Stimulated activated CD8-positive, alpha-beta memory T cell treated with anti-CD3 and anti-CD28 coated beads, Interleukin-15, amount 100 ng/mL, for 24 hours (primary cell): ENCODE data around the gene TBC1D22A.

Experiments
- DNase-seq: peaks from one replicate; pipeline ENCODE4 v3.0.0-alpha.2; 2020; ENCODE audit warnings: low read depth

TBC1D22A gene

DNA sequence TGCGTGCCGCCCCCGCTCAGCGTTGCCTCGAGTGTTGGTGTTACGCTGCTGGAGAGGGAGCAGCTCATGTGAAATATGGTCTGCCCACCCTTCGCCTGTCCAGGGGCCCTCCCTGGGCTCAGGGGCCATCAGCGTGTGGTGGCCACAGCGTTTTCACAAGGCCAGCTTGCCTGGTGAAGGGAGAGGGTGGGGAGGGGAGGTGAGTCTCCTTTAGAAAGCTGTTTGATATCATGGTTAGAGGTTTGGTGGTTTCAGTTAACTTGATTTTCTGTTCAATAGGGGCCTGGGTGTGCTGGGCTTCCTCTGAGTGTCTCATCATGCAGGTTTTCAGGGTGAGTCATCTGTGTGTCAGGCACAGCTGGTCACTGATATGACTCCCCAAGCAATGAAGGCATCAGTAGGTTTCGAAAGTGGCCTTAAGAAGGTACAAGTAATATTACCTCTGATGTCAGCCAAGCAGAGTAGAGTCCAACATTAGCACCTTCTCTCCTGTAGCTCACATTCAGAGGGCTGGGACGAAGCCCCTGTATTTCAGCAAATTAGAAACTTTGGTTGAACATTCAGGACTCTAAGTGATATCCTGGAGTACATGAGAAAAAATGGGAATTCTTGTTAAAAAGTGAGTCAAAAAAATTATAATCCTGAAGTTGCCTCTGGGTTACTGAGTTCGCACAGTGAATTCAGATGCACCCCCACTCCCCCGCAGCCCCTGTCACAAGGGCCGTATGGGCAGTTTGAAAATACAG is 172.5 kb downstream of the TBC1D22A start:
- no peak for DNase-seq

GRCh38 chr22:46935506-46936377 is 173.3 kb downstream of the TBC1D22A start:
- no peak for DNase-seq

DNA sequence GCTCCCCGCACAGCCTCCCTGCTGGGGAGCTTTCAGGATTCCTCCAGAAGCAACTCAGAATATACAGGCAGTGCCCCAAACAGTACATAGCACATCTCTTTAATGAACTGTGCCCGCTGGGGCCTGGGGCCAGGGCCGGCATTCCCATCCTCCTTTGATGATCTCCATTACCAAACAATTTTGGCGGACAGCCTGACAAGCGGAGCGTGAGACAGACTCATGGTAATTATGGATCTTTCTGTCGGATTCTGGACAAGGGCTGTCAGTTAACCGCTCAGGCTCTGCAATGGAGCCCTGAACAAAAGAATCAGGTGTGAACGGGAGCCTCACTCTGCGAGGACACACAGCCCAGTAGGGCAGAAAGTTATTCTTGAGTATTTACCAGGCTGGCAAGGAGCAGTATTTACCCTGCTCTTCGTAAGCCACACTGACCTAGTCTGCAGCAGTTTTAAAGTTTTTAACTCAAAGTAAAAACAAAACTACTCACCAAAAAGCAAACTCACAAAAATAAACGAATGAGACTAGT is 174.0 kb downstream of the TBC1D22A start:
- no peak for DNase-seq

- no peak for DNase-seq
These were observed 174.7 kb downstream of the TBC1D22A start for GRCh38 chr22:46937185-46937584.

DNA sequence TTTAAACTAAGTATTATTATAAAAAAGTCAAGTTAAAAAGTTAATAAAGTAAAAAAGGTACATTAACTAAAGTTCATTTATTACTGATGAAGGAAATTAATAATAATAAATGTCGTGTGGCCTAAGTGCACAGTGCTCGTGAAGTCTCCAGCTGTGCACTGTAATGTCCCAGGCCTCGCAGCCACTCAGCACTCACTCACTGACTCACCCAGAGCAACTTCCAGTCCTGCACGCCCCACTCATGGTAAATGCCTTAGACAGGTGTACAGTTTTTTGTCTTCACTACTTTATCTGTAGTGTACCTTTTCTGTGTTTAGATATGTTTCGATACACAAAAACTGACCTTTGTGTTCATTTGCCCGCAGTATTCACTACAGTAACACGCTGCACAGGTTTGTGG is 175.5 kb downstream of the TBC1D22A start:
- no peak for DNase-seq

DNA sequence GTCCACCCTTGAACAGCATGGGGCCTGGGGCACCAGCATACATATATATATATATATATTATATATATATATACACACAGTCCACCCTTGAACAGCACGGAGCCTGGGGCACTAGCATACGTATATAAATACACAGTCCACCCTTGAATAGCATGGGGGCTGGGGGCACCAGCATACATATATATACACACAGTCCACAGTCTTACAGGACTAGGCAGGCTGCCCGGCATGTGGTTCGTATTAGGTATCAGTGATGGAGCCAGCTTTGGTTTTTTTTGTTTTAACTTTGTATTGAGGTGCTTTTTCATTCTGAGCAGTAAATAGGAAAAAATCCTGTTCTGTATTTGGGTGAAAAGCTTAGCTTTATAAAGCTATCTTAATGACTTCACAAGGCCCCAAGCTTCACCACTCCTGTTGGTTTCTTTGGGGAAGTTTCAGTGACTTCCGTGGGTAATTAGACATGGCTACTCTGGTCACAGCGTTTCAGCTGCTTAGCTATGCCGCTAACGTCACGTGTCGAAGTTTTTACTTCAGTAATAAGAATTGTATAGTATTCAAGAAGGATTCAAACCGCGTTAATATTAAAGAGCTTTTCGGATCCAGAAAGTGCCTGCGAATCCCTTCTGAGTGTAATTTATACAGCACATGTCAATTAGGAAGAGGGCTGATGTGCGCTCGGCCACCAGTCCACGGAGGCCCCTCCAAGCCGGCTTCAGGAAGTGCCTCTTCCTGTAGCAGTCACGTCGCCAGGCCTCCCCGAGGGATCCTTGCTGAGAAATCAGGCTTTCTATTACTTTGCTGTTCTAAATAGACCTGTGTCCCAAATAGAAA is 179.7 kb downstream of the TBC1D22A start:
- DNase-seq, result no peak

GRCh38 chr22:46942799-46943785 is 180.6 kb downstream of the TBC1D22A start:
- DNase-seq, result no peak

DNA sequence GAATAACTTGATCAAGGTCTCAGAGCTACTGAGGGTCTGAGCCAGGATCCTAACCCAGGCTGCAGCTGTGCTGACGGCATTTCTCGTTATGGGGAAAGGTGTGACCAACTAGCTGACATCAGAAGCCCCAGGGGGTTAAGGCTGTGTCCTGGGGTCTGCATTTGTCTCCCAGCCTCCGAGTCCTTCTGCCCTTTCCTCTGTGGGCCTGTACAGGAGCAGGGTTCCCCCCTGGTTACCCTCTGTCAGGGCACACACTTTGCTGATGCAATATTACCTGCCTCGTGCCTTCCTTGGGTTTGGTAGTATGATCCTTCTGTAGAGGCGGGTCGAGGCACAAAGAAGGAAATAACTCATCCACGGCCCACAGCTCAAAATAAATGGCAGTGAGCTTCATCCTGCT is 183.0 kb downstream of the TBC1D22A start:
- DNase-seq, result no peak

DNA sequence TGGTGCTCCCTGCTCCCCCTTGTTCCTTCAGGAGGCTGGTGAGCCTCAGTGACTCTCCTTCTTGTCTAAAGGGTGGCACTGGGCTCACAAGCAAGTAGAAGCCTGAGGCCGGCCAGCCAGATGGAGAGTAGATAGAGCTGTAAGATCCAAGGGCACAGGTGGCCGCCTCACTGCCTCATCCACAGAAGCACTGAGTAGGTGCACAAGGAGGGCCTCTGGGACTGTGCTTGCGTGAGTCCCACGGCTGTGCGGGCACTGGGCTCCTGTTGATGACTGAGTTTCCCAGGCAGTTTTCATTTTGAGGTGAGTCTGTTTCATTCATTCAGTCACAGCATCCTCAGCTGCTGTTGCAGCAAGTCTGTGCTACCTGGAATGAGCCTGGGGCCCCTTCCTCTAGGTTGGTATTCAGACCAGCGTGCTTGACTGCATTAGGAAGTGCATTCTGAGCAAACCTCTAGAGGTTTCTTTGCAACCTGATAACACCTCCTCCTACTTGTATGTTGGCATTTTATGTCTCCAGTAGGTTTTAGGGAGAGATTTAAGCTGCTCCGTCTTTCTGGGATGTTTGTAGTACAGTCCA is 184.0 kb downstream of the TBC1D22A start:
- no peak for DNase-seq

GRCh38 chr22:46947516-46948257 is 185.2 kb downstream of the TBC1D22A start:
- no peak for DNase-seq

- DNase-seq, result no peak
These were observed 186.1 kb downstream of the TBC1D22A start for GRCh38 chr22:46948411-46949144.

GRCh38 chr22:46951350-46951749 is 188.9 kb downstream of the TBC1D22A start:
- no peak for DNase-seq

DNA sequence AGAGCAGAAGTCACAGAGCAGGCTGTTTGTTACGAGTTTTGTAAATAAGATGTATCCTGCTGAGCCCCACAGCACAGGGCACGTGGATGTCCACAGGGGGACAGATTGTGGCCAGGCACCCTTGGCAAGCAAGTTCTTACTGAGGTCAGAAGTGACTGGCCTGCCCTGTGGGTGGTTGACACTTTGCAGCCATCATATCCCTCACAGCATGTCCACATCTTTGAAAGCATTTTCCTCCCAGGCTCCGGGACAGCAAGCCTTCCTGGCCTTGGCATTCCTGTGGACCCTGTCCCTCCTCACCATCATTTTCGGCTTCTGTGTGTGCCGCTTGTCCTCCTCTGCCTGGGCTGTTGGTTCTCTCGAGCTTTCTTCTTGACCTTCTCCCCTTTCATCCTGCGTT is 189.5 kb downstream of the TBC1D22A start:
- DNase-seq, result no peak

- DNase-seq, result no peak
These were observed 191.7 kb downstream of the TBC1D22A start for GRCh38 chr22:46953968-46954765.

GRCh38 chr22:46954781-46955180 is 192.3 kb downstream of the TBC1D22A start:
- DNase-seq, result no peak

GRCh38 chr22:46956498-46957215 is 194.2 kb downstream of the TBC1D22A start:
- DNase-seq, result no peak

- no peak for DNase-seq
These were observed 195.1 kb downstream of the TBC1D22A start for GRCh38 chr22:46957521-46957920.

- DNase-seq, result no peak
These were observed 195.7 kb downstream of the TBC1D22A start for GRCh38 chr22:46958191-46958590.
